Esophagus squamous epithelium (tissue), 5 donors: Measurements from ENCODE around the gene CD8A. TPM values are rescaled to one million over a fixed set of nuclear protein-coding genes. Genes with fewer than 3 reads are reported as not detected.
A peak's percentile ranks its signal among the peaks of the same experiment; 100 is the strongest.

ENCODE experiments used
- DNase-seq: peaks from one replicate; lab custom pipeline; 2025; lab: John Stamatoyannopoulos, UW
- H3K27ac ChIP-seq, 4 donors: fragments of 200-600 bp; sonication (generic); one replicate each; pipeline ENCODE4 v1.5.1; 2016 to 2019; ENCODE audit warnings: mild to moderate bottlenecking in 1 of 4
- H3K27me3 ChIP-seq, 4 donors: fragments of 200-600 bp; sonication (generic); 1 replicate in 3 of 4; 2 replicates in 1 of 4; pipeline versions ENCODE4 v1.5.1 to v1.6.0; 2017 to 2021; ENCODE audit warnings: antibody characterized with exemption in 1 of 4
- H3K36me3 ChIP-seq, 3 donors: fragments of 200-600 bp; sonication (generic); one replicate each; pipeline ENCODE4 v1.5.1; 2016 to 2019
- H3K4me1 ChIP-seq, 3 donors: fragments of 200-600 bp; sonication (generic); one replicate each; pipeline ENCODE4 v1.5.1; 2017 to 2019
- H3K4me3 ChIP-seq, 4 donors: fragments of 200-600 bp; sonication (generic); 1 replicate in 3 of 4; 2 replicates in 1 of 4; pipeline ENCODE4 v1.5.1; 2016 to 2019; ENCODE audit warnings: mild to moderate bottlenecking in 2 of 4, moderate library complexity in 1 of 4
- H3K9me3 ChIP-seq, 3 donors: fragments of 200-600 bp; sonication (generic); one replicate each; pipeline ENCODE4 v1.5.1; 2016 to 2019
- CTCF ChIP-seq, 6 experiments: fragments of 450-650 bp in 4 of 6; fragments of 200-600 bp in 2 of 6; sonication (generic) in 2 of 6; IDR thresholded peaks; one replicate each; pipeline ENCODE4 v1.5.1; 2016 to 2019; ENCODE audit warnings: antibody characterized with exemption in 6 of 6, mild to moderate bottlenecking in 4 of 6, moderate library complexity in 4 of 6
- POLR2A ChIP-seq, 4 donors: fragments of 450-650 bp; IDR thresholded peaks; one replicate each; pipeline ENCODE4 v1.6.1; 2017; ENCODE audit warnings: antibody characterized with exemption in 4 of 4, mild to moderate bottlenecking in 4 of 4, moderate library complexity in 3 of 4
- WGBS, 2 donors: methylation state at CpG; one replicate each; pipeline ENCODE4 v1.1.5; 2018; 5-methylcytosine and 5-hydroxymethylcytosine counted together
- intact Hi-C: fragments of 100-400 bp; cut with DNase I; formaldehyde crosslinking; loops from one replicate; pipeline ENCODE4 v1.15.0; 2022
- total RNA-seq, 4 donors: library from RNA; depleted of rRNA; stranded (reverse); fragments of >200 nt; gene quantifications; one replicate each; pipeline ENCODE4 v1.1.0, GENCODE V29; 2016
- donor health status: DM: yes; HTN: yes; CAD: no.

Gene CD8A
- total RNA-seq, 4 donors from 2014 or later = 1.6 to 6.5 (median 3.3) TPM; not detected in 1

- WGBS, 2 donors = 68 to 74% methylated on average over 2 of the region's 2 CpGs
- Histone ChIP-seq H3K4me1 (peaks cover 2 to 19% (median 12%) of the 10 kb centered on the region in 3 donors), H3K27me3 (peaks cover 12 to 52% (median 19%) of the 10 kb centered on the region in 4 donors), H3K9me3 (peaks cover 0 to 14% (median 9%) of the 10 kb centered on the region in 3 donors), H3K36me3 (no peaks in the 10 kb centered on the region), H3K4me3 (no peak overlapping the region), H3K27ac (no peak overlapping the region)
- TF ChIP-seq POLR2A (IDR thresholded peaks at IDR 0.05) (no peak), CTCF (IDR thresholded peaks at IDR 0.05) (no peak)
- intact Hi-C loops = no loop called here
- DNase-seq = no peak
Measured at GRCh38 chr2:86794861-86795260, 4.1 kb upstream of the CD8A start.

- 70 to 80% methylated on average over 4 of the region's 4 CpGs for WGBS, 2 donors
- H3K27me3 ChIP-seq = peaks cover 18 to 63% (median 26%) of the 10 kb centered on the region in 4 donors
Measured at GRCh38 chr2:86793752-86794151, 3.0 kb upstream of the CD8A start.

GRCh38 chr2:86791573-86791972 lies 860 bp upstream of the CD8A start:
- Histone ChIP-seq H3K36me3 (no peaks in the 10 kb centered on the region), H3K27me3 (peaks cover 18 to 82% (median 27%) of the 10 kb centered on the region in 4 donors), H3K27ac (peak overlapping the region in 2 of 4 donors; percentile 0 to 59), H3K9me3 (peaks cover 0 to 4% (median 3%) of the 10 kb centered on the region in 3 donors), H3K4me3 (peak overlapping the region in 2 of 4 donors; percentile 34 to 49), H3K4me1 (peaks cover 13 to 37% (median 24%) of the 10 kb centered on the region in 3 donors)
- 42 to 52% methylated on average over 4 to 7 of the region's 7 CpGs for WGBS, 2 donors
- TF ChIP-seq CTCF (IDR thresholded peaks at IDR 0.05) = no peak
- intact Hi-C loops = no loop called here
- DNase-seq = no peak

More at GRCh38 chr2:86793752-86794151, 3.0 kb upstream of the CD8A start:
- no peak overlapping the region for H3K4me3 ChIP-seq
- peaks cover 0 to 14% (median 9%) of the 10 kb centered on the region in 3 donors for H3K9me3 ChIP-seq
- intact Hi-C loops = no loop called here
- no peak for DNase-seq
- no peak for TF ChIP-seq POLR2A (IDR thresholded peaks at IDR 0.05)
- TF ChIP-seq CTCF (IDR thresholded peaks at IDR 0.05) = no peak
- H3K36me3 ChIP-seq = no peaks in the 10 kb centered on the region
- H3K27ac ChIP-seq = no peak overlapping the region
- H3K4me1 ChIP-seq = peaks cover 13 to 30% (median 22%) of the 10 kb centered on the region in 3 donors

GRCh38 chr2:86790134-86790675 lies 508 bp downstream of the CD8A start:
- peaks cover 18 to 95% (median 27%) of the 10 kb centered on the region in 4 donors for H3K27me3 ChIP-seq
- no peaks in the 10 kb centered on the region for H3K36me3 ChIP-seq
- peaks cover 13 to 37% (median 24%) of the 10 kb centered on the region in 3 donors for H3K4me1 ChIP-seq
- no peak for DNase-seq
- TF ChIP-seq CTCF (IDR thresholded peaks at IDR 0.05) (no peak), POLR2A (IDR thresholded peaks at IDR 0.05) (no peak)
- no peaks in the 10 kb centered on the region for H3K9me3 ChIP-seq
- peak overlapping the region in 1 of 4 donors; percentile 59 for H3K27ac ChIP-seq
- H3K4me3 ChIP-seq = peak overlapping the region; percentile 1 to 49 (median 20)
- 17 to 24% methylated on average over 11 to 22 of the region's 40 CpGs for WGBS, 2 donors
- intact Hi-C loops = no loop called here

- Histone ChIP-seq H3K4me3 (peak overlapping the region in 3 of 4 donors; percentile 1 to 49 (median 34)), H3K27me3 (peaks cover 18 to 92% (median 27%) of the 10 kb centered on the region in 4 donors), H3K4me1 (peaks cover 13 to 37% (median 24%) of the 10 kb centered on the region in 3 donors), H3K36me3 (no peaks in the 10 kb centered on the region), H3K9me3 (no peaks in the 10 kb centered on the region), H3K27ac (peak overlapping the region in 1 of 4 donors; percentile 59)
- intact Hi-C loops = no loop called here
- no peak for DNase-seq
- WGBS, 2 donors = 22 to 54% methylated on average over 4 to 8 of the region's 40 CpGs
- no peak for TF ChIP-seq POLR2A (IDR thresholded peaks at IDR 0.05)
- no peak for TF ChIP-seq CTCF (IDR thresholded peaks at IDR 0.05)
Measured at GRCh38 chr2:86789687-86790133, 1.0 kb downstream of the CD8A start.
